Panc1 (cell line): Measurements from ENCODE around the gene TBC1D17.

Experiments
- CTCF ChIP-seq: fragments of 450-650 bp; IDR thresholded peaks from 2 replicates; pipeline ENCODE4 v1.5.1; 2017; ENCODE audit warnings: mild to moderate bottlenecking
- POLR2AphosphoS5 ChIP-seq: IDR thresholded peaks from 2 replicates; pipeline ENCODE4 v1.6.1; 2012; ENCODE audit warnings: mild to moderate bottlenecking, low read depth, low read length, moderate library complexity
- REST ChIP-seq, 2 experiments: IDR thresholded peaks; 2 replicates each; pipeline ENCODE4 v1.6.1; 2011 to 2012; ENCODE audit warnings: low read depth in 2 of 2, control low read depth in 1 of 2, low read length in 1 of 2, mild to moderate bottlenecking in 1 of 2, moderate library complexity in 1 of 2; ENCODE audit not compliant: insufficient read depth in 1 of 2
- SIN3A ChIP-seq: IDR thresholded peaks from 2 replicates; pipeline ENCODE4 v1.6.1; 2012; ENCODE audit warnings: low read depth, mild to moderate bottlenecking, low read length, moderate library complexity, borderline replicate concordance; ENCODE audit not compliant: insufficient read depth
- TCF7L2 ChIP-seq: IDR thresholded peaks from 2 replicates; pipeline ENCODE4 v1.6.1; 2011; ENCODE audit warnings: mild to moderate bottlenecking, low read depth, low read length, inconsistent platforms

GRCh38 chr19:49831592-49831991 is 45.9 kb upstream of the TBC1D17 start:
- TF ChIP-seq CTCF (no peak), SIN3A (no peak), REST (IDR thresholded peaks at IDR 0.05; ENCODE audit: insufficient read depth in 1 of 2, low read depth in 2 of 2, low read length in 1 of 2) (no peak), POLR2AphosphoS5 (no peak), TCF7L2 (no peak)
